ENCODE data around the gene CCR2.

The CCR2 gene

DNA sequence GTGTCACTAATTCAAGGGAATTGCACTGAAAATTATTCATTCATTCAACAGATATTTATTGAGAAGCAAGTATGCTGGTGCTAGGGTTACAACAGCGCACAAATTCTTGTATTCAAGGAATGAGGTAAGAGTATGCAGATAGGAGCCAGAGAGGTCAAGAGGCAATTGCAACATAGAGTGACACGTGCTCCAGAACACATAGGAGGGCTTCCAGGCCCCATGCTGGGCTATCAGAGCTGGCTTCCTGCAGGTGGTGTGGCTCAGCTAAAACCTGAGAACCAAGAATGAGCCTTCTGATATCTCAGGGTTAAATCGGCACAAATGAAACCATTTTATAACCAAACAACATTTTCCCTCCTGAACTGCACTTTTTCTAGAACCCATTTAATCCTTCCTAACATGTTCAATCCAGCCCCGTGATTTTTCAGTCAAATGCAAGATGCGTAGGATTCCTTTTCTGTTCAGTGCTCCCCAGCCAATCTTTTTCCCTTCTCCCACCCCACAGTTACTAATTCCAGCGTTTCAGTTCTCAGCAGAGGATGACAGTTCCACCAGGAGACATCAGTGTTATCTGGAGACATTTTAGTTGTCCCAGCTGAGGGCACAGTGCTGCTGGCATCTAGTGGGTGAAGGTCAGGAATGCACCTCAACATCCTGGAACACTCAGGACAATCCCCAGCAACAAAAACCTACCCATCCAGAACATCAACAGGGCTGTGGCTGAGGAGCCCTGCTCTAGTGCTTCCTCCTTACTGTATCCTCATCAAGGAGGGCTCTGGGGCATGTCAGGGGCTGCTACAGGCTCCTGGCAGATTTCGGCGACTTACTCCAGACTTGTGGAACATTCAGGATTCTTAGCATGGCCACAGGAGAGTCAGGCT is 39.9 kb downstream of the CCR2 start:
- Histone ChIP-seq H3K36me3 (no peaks in the 10 kb centered on the region), H3K4me3 (ENCODE audit: low read depth, low read length) (no peak overlapping the region), H3K9me3 (ENCODE audit: severe bottlenecking) (no peaks in the 10 kb centered on the region), H3K27ac (no peak overlapping the region), H3K27me3 (ENCODE audit: insufficient read depth, low read depth, severe bottlenecking) (peaks cover 78% of the 10 kb centered on the region)
- TF ChIP-seq, protein P1, sequence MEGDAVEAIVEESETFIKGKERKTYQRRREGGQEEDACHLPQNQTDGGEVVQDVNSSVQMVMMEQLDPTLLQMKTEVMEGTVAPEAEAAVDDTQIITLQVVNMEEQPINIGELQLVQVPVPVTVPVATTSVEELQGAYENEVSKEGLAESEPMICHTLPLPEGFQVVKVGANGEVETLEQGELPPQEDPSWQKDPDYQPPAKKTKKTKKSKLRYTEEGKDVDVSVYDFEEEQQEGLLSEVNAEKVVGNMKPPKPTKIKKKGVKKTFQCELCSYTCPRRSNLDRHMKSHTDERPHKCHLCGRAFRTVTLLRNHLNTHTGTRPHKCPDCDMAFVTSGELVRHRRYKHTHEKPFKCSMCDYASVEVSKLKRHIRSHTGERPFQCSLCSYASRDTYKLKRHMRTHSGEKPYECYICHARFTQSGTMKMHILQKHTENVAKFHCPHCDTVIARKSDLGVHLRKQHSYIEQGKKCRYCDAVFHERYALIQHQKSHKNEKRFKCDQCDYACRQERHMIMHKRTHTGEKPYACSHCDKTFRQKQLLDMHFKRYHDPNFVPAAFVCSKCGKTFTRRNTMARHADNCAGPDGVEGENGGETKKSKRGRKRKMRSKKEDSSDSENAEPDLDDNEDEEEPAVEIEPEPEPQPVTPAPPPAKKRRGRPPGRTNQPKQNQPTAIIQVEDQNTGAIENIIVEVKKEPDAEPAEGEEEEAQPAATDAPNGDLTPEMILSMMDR (IDR thresholded peaks at IDR 0.05; ENCODE audit: low read depth, low read length): no peak
- DNase-seq: no peak

DNA sequence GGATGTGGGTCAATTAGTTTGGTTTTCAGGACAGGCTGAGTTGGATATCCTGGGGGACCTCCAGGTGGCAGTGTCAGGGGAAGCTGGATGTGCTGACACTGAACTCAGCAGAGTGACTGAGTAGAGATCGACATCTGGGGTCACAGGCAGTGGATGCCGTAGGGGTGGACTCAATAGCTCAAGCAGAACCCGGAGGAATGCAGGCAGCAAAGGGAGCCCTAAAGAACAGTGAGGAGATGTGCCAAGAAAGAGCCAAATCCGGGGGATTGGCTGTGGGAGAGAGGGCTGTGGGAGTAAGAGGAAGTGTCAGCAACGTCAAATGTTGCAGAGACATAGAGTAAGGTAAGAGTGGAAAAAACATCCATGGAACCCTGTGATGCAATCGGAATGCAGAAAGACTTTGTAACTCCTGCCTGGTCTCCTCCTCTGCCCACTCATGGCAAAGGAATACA is 41.3 kb downstream of the CCR2 start:
- no peaks in the 10 kb centered on the region for H3K9me3 ChIP-seq (ENCODE audit: severe bottlenecking)
- no peak for DNase-seq
- H3K36me3 ChIP-seq: no peaks in the 10 kb centered on the region
- H3K27me3 ChIP-seq (ENCODE audit: insufficient read depth, low read depth, severe bottlenecking): peaks cover 77% of the 10 kb centered on the region
- no peak overlapping the region for H3K27ac ChIP-seq
- TF ChIP-seq, protein P1 (IDR thresholded peaks at IDR 0.05; ENCODE audit: low read depth, low read length): no peak
- no peak overlapping the region for H3K4me3 ChIP-seq (ENCODE audit: low read depth, low read length)

DNA sequence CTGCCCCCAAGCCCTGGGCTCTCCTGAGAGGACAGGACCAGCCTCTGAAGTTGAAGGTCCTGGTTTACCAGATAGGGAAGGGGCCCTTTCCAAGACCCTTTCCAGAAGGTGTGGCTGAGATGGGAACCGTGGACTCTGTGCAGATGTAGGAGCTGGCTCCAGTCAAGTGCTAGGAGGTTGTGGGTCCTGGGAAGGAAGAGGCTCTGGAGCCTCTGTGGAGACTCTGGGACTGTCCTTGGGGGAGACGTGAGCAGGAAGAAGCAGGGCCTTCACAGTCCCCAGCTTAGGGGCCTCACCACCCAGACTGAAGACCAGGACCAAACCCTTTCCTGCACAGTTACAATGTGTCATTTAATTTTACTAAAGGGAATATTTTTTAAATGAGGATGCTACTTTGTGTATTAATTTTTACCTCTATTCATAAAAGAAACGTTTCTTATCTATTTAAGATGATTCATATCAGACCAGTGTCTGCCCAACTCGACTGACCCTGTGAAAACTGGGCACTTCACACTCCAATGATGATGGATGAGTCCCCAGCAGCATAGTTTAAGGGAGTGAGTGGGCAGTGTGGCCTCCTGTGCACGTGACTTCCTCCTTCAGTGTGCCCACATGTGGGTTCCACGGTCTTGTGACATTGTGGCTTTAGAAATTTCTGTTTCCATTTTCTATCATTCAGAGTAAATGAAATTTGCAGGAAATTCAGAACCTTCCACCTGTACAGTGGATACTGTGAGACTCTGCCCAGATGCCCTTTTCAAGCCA is 42.0 kb downstream of the CCR2 start:
- DNase-seq: no peak
- H3K27me3 ChIP-seq (ENCODE audit: insufficient read depth, low read depth, severe bottlenecking): peaks cover 79% of the 10 kb centered on the region
- H3K27ac ChIP-seq: no peak overlapping the region
- no peak overlapping the region for H3K4me3 ChIP-seq (ENCODE audit: low read depth, low read length)
- H3K9me3 ChIP-seq (ENCODE audit: severe bottlenecking): no peaks in the 10 kb centered on the region
- TF ChIP-seq, protein P1 (IDR thresholded peaks at IDR 0.05; ENCODE audit: low read depth, low read length): no peak
- H3K36me3 ChIP-seq: no peaks in the 10 kb centered on the region

DNA sequence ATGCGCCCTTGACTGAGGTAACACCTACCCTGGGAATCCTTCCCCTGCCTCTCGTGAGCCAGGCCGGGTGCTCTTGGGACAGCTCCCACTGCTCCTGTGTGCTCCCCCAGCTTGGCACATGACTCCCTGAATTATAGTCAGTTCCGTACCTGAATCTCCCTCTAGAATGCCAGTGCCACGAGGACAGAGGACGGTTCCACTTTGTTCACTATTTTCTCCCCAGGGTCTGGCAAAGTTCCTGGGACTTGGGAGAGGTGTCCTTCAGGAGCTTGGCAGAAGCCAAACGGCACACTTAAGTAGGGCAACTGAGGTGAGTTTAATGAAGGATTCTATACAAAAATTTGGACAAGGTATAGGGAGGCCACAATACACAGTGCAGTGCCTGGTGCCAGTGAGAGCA is 43.2 kb downstream of the CCR2 start:
- no peak overlapping the region for H3K27ac ChIP-seq
- no peaks in the 10 kb centered on the region for H3K9me3 ChIP-seq (ENCODE audit: severe bottlenecking)

DNA sequence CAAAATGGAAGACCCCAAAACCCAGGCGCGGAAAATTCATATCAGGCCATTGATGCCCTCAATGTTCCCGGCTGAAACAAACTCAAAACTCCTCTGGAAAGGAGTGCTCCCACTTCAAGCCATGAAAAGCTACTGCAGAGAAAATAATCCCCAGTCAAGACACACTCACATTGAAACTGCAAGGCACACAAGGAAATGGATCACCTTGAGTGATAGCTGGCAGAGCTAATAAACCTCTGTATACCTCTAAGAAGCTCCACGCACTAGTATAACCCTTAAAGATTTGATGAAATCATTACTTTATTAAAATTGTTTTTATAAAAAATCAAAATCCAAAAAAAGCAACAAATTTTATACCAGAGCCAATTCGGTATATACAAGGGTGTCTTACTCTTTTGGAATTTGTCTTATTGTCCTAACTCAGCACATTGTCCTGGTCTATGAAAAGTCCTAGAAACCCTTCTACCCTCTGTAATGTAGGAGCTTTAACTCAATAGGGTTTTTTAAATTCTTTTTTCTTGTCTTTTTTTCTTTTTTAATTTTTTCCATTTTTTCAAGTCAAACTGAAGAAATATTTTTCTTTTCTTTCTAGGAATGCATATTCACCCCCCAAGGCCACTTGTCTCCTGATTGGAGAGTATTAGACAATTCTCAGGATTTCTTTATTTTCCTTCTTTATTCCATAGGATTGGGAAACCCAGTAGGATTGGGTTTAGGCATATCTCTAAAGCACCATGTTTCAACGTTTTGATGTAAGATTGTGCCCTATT is 44.5 kb downstream of the CCR2 start:
- Histone ChIP-seq H3K36me3 (no peaks in the 10 kb centered on the region), H3K27ac (no peak overlapping the region), H3K4me3 (ENCODE audit: low read depth, low read length) (no peak overlapping the region), H3K9me3 (ENCODE audit: severe bottlenecking) (no peaks in the 10 kb centered on the region), H3K27me3 (ENCODE audit: insufficient read depth, low read depth, severe bottlenecking) (peaks cover 79% of the 10 kb centered on the region)
- TF ChIP-seq, protein P1 (IDR thresholded peaks at IDR 0.05; ENCODE audit: low read depth, low read length): no peak
- DNase-seq: no peak

More for the DNA sequence above, 43.2 kb downstream of the CCR2 start:
- H3K27me3 ChIP-seq (ENCODE audit: insufficient read depth, low read depth, severe bottlenecking): peaks cover 80% of the 10 kb centered on the region
- no peak overlapping the region for H3K4me3 ChIP-seq (ENCODE audit: low read depth, low read length)
- TF ChIP-seq, protein P1 (IDR thresholded peaks at IDR 0.05; ENCODE audit: low read depth, low read length): no peak
- no peak for DNase-seq
- no peaks in the 10 kb centered on the region for H3K36me3 ChIP-seq

All from WERI-Rb-1 (cell line).